Psoas muscle (tissue), 8 donors: ENCODE measurements around the gene LBR. TPM values are rescaled to one million over a fixed set of nuclear protein-coding genes. Genes with fewer than 3 reads are reported as not detected.

Source experiments
- ATAC-seq, 4 donors: fragments of 200-7000 bp; cut with Tn5 transposase; one replicate each; pipeline ENCODE4 v1.9.1; 2020; ENCODE audit warnings: moderate library complexity in 3 of 4, mild to moderate bottlenecking in 2 of 4
- DNase-seq, 2 donors: peaks; one replicate each; pipeline ENCODE4 v3.0.0-alpha.2; 2020
- H3K27ac ChIP-seq: fragments of 200-600 bp; one replicate; pipeline ENCODE4 v1.8.0; 2022
- H3K27me3 ChIP-seq, 3 donors: fragments of 200-600 bp in 1 of 3; one replicate each; pipeline versions ENCODE4 v1.6.1 to v1.8.0; 2013 to 2022; ENCODE audit warnings: low read length in 2 of 3, mild to moderate bottlenecking in 2 of 3, moderate library complexity in 1 of 3; ENCODE audit not compliant: insufficient read depth in 3 of 3
- H3K36me3 ChIP-seq, 2 donors: fragments of 200-600 bp in 1 of 2; one replicate each; pipeline versions ENCODE4 v1.6.1 to v1.8.0; 2013 to 2022; ENCODE audit warnings: low read depth in 1 of 2, mild to moderate bottlenecking in 1 of 2, moderate library complexity in 1 of 2; ENCODE audit not compliant: insufficient read depth in 1 of 2
- H3K4me1 ChIP-seq: fragments of 200-600 bp; one replicate; pipeline ENCODE4 v1.8.0; 2022
- H3K4me3 ChIP-seq: fragments of 200-600 bp; one replicate; pipeline ENCODE4 v1.8.0; 2022; ENCODE audit warnings: mild to moderate bottlenecking
- H3K9me3 ChIP-seq: fragments of 200-600 bp; one replicate; pipeline ENCODE4 v1.8.0; 2022
- WGBS, 3 donors: extraction: QIAGEN DNeasy Blood & Tissue Kit; methylation state at CpG; one replicate each; pipeline versions ENCODE4 v1.1.6 to v1.1.7; 2013; 5-methylcytosine and 5-hydroxymethylcytosine counted together
- intact Hi-C, 2 donors: fragments of 100-400 bp; cut with DNase I; formaldehyde crosslinking; loops; one replicate each; pipeline versions ENCODE4 v1.11.0 to v1.14.2; 2022
- polyA plus RNA-seq, 3 donors: library from polyadenylated mRNA; stranded (reverse); fragments of 200-250 nt; gene quantifications; one replicate each; pipeline ENCODE4 v1.2.3, GENCODE V29; 2013
- total RNA-seq, 4 donors: library from RNA; stranded (reverse); fragmentation: NEBNext Ultra II Directional in 2 of 4; extraction: Animal tissue kit (Norgen Biotek cat#: 25700) in 2 of 4; gene quantifications; one replicate each; pipeline versions ENCODE4 v1.2.1 to v1.2.4, GENCODE V29; 2021 to 2023
- TF ChIP-seq, protein P1 (sequence below): fragments of 200-600 bp; IDR thresholded peaks from one replicate; pipeline ENCODE4 v1.8.0; 2022; ENCODE audit warnings: antibody characterized with exemption
- donor health status: healthy with polysubstance abuse.
- donor health status: DM: no; HTN: no; CAD: no; lungs with moderate emphysema.
- donor health status: Bipolar disorder and iron deficiency.
- donor health status: healthy.
- donor health status: DM: yes; HTN: yes; CAD: no.
- donor health status: DM: no; HTN: no; CAD: no.
- donor health status: DM: no; HTN: no; CAD: no.
- donor health status: DM: yes; HTN: yes; CAD: no.

Gene LBR
- total and polyA plus RNA-seq, 7 donors = 6.8 to 22.8 (median 14.6) TPM

DNA sequence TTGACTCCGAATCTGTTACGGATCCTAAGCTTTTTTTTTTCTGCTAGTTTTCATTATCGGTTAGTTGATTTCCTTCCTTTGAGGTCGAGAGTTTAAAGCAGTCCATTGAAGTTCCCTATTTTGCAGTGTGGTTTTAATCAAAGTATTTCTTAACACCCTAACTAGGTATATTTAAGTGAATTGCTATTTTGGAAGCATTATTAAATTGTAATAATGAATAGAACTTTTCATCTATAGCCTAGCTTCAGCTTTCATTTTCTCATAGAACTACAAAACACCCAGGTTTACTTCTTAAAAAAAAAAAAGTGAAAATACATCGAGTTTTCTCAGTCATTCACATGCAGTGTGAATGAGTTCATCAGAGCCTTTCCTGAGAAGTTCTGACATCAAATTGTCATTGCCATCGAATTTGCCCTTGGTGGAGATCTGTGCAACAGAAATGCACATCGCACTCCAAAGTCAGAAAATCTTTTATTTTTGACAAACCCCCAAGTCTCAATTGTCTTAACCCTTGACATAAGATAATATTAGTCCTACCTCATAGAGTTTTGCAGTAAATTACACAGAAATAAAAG, 1.1 kb upstream of the LBR start:
- intact Hi-C loops = no loop called here

DNA sequence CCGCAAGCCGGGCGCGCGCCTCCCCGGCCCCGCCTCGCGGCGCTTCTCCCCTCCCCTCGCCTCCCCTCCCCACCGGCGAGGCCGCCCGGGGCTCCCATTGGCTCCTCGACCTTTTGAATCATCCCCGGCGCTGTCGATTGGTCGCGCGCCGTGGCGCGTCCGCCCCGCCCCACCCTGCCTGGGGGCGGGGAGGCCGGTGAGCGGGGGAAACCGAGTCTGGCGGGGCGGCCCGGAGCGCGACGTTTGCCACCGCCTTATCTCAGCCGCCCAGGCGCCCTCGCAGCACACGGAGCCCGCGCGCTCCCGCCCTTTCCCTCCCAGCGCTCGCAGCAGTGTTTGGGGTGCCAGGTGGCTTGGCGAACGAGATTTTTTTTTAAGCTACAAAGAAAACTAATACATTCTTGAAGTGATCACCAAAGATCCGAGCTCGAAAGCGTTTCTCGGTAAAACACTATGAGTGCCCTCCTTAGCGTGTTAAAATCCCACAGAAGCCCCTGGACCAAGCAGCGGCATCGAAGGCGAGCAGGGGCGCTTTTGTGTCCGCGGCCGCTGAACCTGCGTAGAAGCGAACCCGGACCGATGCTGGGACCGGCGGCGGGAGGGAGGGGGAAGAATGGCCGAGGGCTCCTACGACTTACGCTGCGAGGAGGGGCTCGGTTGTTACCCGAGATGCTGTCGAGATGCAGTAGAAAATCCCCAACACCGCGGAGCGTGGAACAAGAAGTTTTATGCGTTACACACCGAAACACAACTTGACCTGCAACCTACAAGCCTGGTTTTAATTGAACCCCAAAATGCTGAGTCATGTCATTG, 436 bp upstream of the LBR start:
- DNase-seq (peak; percentile 90 to 94), ATAC-seq (peak; percentile 94 to 96 (median 94))
- H3K27me3 ChIP-seq = no peaks in the 10 kb centered on the region
- H3K9me3 ChIP-seq = no peaks in the 10 kb centered on the region
- TF ChIP-seq, protein P1, sequence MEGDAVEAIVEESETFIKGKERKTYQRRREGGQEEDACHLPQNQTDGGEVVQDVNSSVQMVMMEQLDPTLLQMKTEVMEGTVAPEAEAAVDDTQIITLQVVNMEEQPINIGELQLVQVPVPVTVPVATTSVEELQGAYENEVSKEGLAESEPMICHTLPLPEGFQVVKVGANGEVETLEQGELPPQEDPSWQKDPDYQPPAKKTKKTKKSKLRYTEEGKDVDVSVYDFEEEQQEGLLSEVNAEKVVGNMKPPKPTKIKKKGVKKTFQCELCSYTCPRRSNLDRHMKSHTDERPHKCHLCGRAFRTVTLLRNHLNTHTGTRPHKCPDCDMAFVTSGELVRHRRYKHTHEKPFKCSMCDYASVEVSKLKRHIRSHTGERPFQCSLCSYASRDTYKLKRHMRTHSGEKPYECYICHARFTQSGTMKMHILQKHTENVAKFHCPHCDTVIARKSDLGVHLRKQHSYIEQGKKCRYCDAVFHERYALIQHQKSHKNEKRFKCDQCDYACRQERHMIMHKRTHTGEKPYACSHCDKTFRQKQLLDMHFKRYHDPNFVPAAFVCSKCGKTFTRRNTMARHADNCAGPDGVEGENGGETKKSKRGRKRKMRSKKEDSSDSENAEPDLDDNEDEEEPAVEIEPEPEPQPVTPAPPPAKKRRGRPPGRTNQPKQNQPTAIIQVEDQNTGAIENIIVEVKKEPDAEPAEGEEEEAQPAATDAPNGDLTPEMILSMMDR = no peak
- 0% methylated on average over 50 to 81 of the region's 81 CpGs for WGBS, 3 donors
- peaks cover 26% of the 10 kb centered on the region for H3K4me1 ChIP-seq
- no peaks in the 10 kb centered on the region for H3K36me3 ChIP-seq
- peak overlapping the region; percentile 93 for H3K4me3 ChIP-seq
- peak overlapping the region; percentile 79 for H3K27ac ChIP-seq
- intact Hi-C loops = no loop called here

More for the DNA sequence above, 1.1 kb upstream of the LBR start:
- WGBS, 3 donors = 17 to 22% (median 19%) methylated on average over 7 of the region's 7 CpGs
- peaks cover 23% of the 10 kb centered on the region for H3K4me1 ChIP-seq
- DNase-seq (no peak), ATAC-seq (no peak)
- H3K27ac ChIP-seq = peak overlapping the region; percentile 79
- H3K36me3 ChIP-seq = no peaks in the 10 kb centered on the region
- no peaks in the 10 kb centered on the region for H3K9me3 ChIP-seq
- H3K27me3 ChIP-seq = no peaks in the 10 kb centered on the region
- TF ChIP-seq, protein P1 = no peak
- H3K4me3 ChIP-seq = peak overlapping the region; percentile 93

- 11 to 14% (median 12%) methylated on average over 36 of the region's 36 CpGs for WGBS, 3 donors
- intact Hi-C loops = no loop called here
- peak overlapping the region; percentile 79 for H3K27ac ChIP-seq
Measured at GRCh38 chr1:225426395-225427234, 1.2 kb downstream of the LBR start.

GRCh38 chr1:225425201-225425786, 2.5 kb downstream of the LBR start:
- intact Hi-C loops = no loop called here
- Histone ChIP-seq H3K27ac (no peak overlapping the region), H3K9me3 (no peaks in the 10 kb centered on the region), H3K4me3 (no peak overlapping the region), H3K27me3 (no peaks in the 10 kb centered on the region), H3K36me3 (peaks cover 0 to 20% of the 10 kb centered on the region in 2 donors), H3K4me1 (peaks cover 26% of the 10 kb centered on the region)
- 60 to 70% (median 69%) methylated on average over 5 of the region's 5 CpGs for WGBS, 3 donors
- TF ChIP-seq, protein P1 = no peak
- DNase-seq (no peak), ATAC-seq (no peak)

More at GRCh38 chr1:225426395-225427234, 1.2 kb downstream of the LBR start:
- H3K36me3 ChIP-seq = peaks cover 0 to 8% of the 10 kb centered on the region in 2 donors
- no peaks in the 10 kb centered on the region for H3K27me3 ChIP-seq
- ATAC-seq = peak; percentile 25 to 45 (median 38)
- peak; percentile 34 to 65 for DNase-seq
- TF ChIP-seq, protein P1 = no peak
- H3K4me3 ChIP-seq = peak overlapping the region; percentile 93
- H3K9me3 ChIP-seq = no peaks in the 10 kb centered on the region
- peaks cover 26% of the 10 kb centered on the region for H3K4me1 ChIP-seq
